Activated T-helper 17 cell treated with anti-CD3 and anti-CD28 coated beads, Interleukin-2, amount 50 U/mL, for 72 hours (primary cell): ENCODE measurements around the gene C2orf76. TPM values are rescaled to one million over a fixed set of nuclear protein-coding genes. Genes with fewer than 3 reads are reported as not detected.
A peak's percentile ranks its signal among the peaks of the same experiment; 100 is the strongest.
"Not testable (repeated sequence)": the region's sequence is repeated elsewhere in the genome, so short reads cannot be mapped to it uniquely, and the experiment has no call there.

Experiments
- ATAC-seq: fragments of 150-1000 bp; cut with Tn5 transposase; replicated peaks from 2 replicates; pipeline ENCODE4 v1.10.0; 2021; ENCODE audit warnings: mild to moderate bottlenecking, moderate library complexity
- H3K27ac Mint-ChIP-seq: one replicate; pipeline ENCODE4 v1.8.0; 2022; ENCODE audit warnings: mixed read lengths
- H3K27me3 Mint-ChIP-seq: one replicate; pipeline ENCODE4 v1.8.0; 2022; ENCODE audit warnings: mixed read lengths
- H3K36me3 Mint-ChIP-seq: one replicate; pipeline ENCODE4 v1.8.0; 2022; ENCODE audit warnings: low read depth, mild to moderate bottlenecking, mixed read lengths
- H3K4me1 Mint-ChIP-seq: one replicate; pipeline ENCODE4 v1.8.0; 2022; ENCODE audit warnings: mixed read lengths
- H3K4me3 Mint-ChIP-seq: one replicate; pipeline ENCODE4 v1.8.0; 2022; ENCODE audit warnings: mild to moderate bottlenecking, mixed read lengths
- H3K9me3 Mint-ChIP-seq: one replicate; pipeline ENCODE4 v1.8.0; 2022; ENCODE audit warnings: mixed read lengths
- total RNA-seq, 2 donors: library from RNA; stranded (reverse); gene quantifications; one replicate each; pipeline ENCODE4 v1.2.3, GENCODE V29; 2022

Gene C2orf76
- total RNA-seq, 2 donors from 2014 or later, result 9.6 to 11.7 TPM

DNA sequence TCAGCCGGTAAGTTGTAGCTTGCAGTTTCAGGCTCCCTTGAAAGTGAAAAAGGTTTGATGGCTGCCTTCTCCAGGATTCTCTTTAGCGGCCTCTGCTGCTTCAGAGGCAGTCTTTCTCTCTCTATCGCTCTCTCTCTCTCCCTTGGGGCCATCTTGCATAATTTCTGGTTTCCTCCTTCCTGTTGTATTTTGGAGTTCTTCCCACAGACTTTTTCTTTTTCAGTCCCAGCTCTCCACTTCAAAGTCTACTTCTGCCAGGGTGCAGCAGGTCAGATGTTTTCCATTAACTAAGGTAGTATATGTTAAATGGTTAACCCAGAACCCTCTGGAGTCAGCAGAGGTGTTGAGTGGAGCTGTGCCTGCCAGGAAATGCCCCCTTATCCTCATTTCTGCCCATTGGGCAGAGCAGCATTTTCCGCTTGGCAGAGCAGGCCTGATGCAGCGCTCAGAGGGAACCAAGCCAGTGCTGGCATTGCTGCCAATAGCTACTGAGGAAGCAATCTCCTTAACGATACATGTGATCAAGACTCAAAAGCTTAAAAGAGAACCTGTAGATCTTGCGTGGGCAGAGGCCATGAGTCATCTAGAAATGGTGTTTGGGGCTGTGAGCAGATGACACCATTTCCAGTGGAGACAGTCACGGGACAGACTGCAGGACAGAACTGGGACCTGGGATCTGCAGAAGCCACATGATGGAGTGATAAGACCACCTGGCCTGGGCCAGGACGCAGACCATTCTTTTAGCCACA lies 20.9 kb upstream of the C2orf76 start:
- no peak overlapping the region for H3K27ac Mint-ChIP-seq
- no peak overlapping the region for H3K4me3 Mint-ChIP-seq
- H3K36me3 Mint-ChIP-seq, result no peaks in the 10 kb centered on the region
- peaks cover 7% of the 10 kb centered on the region for H3K4me1 Mint-ChIP-seq
- H3K9me3 Mint-ChIP-seq, result peaks cover 3% of the 10 kb centered on the region
- peaks cover 16% of the 10 kb centered on the region for H3K27me3 Mint-ChIP-seq
- peak; percentile 84 for ATAC-seq

DNA sequence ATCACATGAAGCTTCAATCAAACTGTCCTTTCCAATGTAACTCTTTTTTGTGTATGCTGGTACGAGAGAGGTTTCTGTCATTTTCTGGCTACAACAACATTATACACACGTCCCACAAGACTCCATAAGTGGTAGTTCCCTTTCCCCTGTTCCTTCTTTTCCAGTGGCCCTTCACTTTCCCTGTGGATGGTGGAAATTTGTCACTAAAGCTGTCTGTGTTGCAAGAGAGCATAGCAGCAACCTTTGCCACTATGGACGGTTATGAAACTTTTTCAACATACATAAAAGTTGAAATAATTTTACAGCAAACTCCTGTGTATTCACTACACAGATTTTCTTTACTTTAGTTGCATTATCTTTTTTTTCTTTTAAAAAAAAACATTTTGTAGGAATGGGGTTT lies 18.8 kb upstream of the C2orf76 start:
- no peak for ATAC-seq
- Mint-ChIP-seq H3K36me3 (no peaks in the 10 kb centered on the region), H3K4me3 (no peak overlapping the region), H3K27me3 (peaks cover 21% of the 10 kb centered on the region), H3K4me1 (peaks cover 7% of the 10 kb centered on the region), H3K9me3 (peaks cover 3% of the 10 kb centered on the region), H3K27ac (no peak overlapping the region)

- Mint-ChIP-seq H3K9me3 (peaks cover 3% of the 10 kb centered on the region), H3K36me3 (no peaks in the 10 kb centered on the region), H3K27me3 (peaks cover 21% of the 10 kb centered on the region), H3K27ac (no peak overlapping the region), H3K4me3 (no peak overlapping the region), H3K4me1 (peaks cover 7% of the 10 kb centered on the region)
- ATAC-seq, result no peak
Measured at GRCh38 chr2:119384971-119385370, 18.3 kb upstream of the C2orf76 start.

GRCh38 chr2:119383410-119384140 lies 16.9 kb upstream of the C2orf76 start:
- H3K27me3 Mint-ChIP-seq, result peaks cover 21% of the 10 kb centered on the region
- no peak overlapping the region for H3K4me3 Mint-ChIP-seq
- ATAC-seq, result no peak
- H3K9me3 Mint-ChIP-seq, result peaks cover 3% of the 10 kb centered on the region
- H3K27ac Mint-ChIP-seq, result no peak overlapping the region
- peaks cover 7% of the 10 kb centered on the region for H3K4me1 Mint-ChIP-seq
- no peaks in the 10 kb centered on the region for H3K36me3 Mint-ChIP-seq

- Mint-ChIP-seq H3K9me3 (no peaks in the 10 kb centered on the region), H3K4me3 (no peak overlapping the region), H3K27ac (no peak overlapping the region), H3K4me1 (no peaks in the 10 kb centered on the region), H3K27me3 (peaks cover 4% of the 10 kb centered on the region), H3K36me3 (peaks cover 17% of the 10 kb centered on the region)
- no peak for ATAC-seq
Measured at GRCh38 chr2:119378566-119378965, 11.9 kb upstream of the C2orf76 start.

DNA sequence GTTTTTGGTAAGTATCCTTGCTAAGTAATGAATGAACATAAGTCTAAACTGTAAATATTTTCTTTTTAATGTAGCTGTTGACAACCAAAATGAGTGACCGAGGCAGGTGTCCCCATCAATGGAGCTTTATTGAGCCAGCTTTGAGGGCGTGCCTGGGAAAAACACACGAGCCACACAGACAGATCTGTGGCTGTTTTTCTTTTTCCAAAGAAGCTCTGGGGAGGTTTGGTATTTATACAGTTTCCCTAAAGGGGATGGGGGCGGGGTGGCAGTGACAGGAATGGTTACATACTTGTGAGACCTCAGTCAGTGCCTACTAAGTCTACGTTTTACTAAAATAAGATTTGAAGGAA lies 11.3 kb upstream of the C2orf76 start:
- Mint-ChIP-seq H3K27ac (no peak overlapping the region), H3K4me3 (no peak overlapping the region), H3K36me3 (peaks cover 23% of the 10 kb centered on the region), H3K4me1 (no peaks in the 10 kb centered on the region), H3K9me3 (no peaks in the 10 kb centered on the region), H3K27me3 (peaks cover 4% of the 10 kb centered on the region)
- ATAC-seq, result no peak

GRCh38 chr2:119377294-119377992 lies 10.8 kb upstream of the C2orf76 start:
- Mint-ChIP-seq H3K36me3 (peaks cover 29% of the 10 kb centered on the region), H3K4me1 (no peaks in the 10 kb centered on the region), H3K27ac (no peak overlapping the region), H3K9me3 (no peaks in the 10 kb centered on the region), H3K27me3 (peaks cover 4% of the 10 kb centered on the region), H3K4me3 (no peak overlapping the region)
- ATAC-seq, result no peak

GRCh38 chr2:119376810-119377209 lies 10.2 kb upstream of the C2orf76 start:
- peaks cover 35% of the 10 kb centered on the region for H3K36me3 Mint-ChIP-seq
- H3K9me3 Mint-ChIP-seq, result no peaks in the 10 kb centered on the region
- H3K27me3 Mint-ChIP-seq, result no peaks in the 10 kb centered on the region
- H3K4me1 Mint-ChIP-seq, result no peaks in the 10 kb centered on the region
- no peak for ATAC-seq
- H3K4me3 Mint-ChIP-seq, result no peak overlapping the region
- H3K27ac Mint-ChIP-seq, result no peak overlapping the region

- H3K4me3 Mint-ChIP-seq, H3K9me3 Mint-ChIP-seq, H3K27me3 Mint-ChIP-seq, H3K4me1 Mint-ChIP-seq, ATAC-seq, H3K27ac Mint-ChIP-seq: not testable (repeated sequence)
- H3K36me3 Mint-ChIP-seq, result peaks cover 39% of the 10 kb centered on the region
Measured at GRCh38 chr2:119376406-119376805, 9.8 kb upstream of the C2orf76 start.

GRCh38 chr2:119373907-119374745 lies 7.5 kb upstream of the C2orf76 start:
- H3K36me3 Mint-ChIP-seq, result peaks cover 62% of the 10 kb centered on the region
- H3K27me3 Mint-ChIP-seq, H3K4me3 Mint-ChIP-seq, ATAC-seq, H3K4me1 Mint-ChIP-seq, H3K27ac Mint-ChIP-seq, H3K9me3 Mint-ChIP-seq: not testable (repeated sequence)

DNA sequence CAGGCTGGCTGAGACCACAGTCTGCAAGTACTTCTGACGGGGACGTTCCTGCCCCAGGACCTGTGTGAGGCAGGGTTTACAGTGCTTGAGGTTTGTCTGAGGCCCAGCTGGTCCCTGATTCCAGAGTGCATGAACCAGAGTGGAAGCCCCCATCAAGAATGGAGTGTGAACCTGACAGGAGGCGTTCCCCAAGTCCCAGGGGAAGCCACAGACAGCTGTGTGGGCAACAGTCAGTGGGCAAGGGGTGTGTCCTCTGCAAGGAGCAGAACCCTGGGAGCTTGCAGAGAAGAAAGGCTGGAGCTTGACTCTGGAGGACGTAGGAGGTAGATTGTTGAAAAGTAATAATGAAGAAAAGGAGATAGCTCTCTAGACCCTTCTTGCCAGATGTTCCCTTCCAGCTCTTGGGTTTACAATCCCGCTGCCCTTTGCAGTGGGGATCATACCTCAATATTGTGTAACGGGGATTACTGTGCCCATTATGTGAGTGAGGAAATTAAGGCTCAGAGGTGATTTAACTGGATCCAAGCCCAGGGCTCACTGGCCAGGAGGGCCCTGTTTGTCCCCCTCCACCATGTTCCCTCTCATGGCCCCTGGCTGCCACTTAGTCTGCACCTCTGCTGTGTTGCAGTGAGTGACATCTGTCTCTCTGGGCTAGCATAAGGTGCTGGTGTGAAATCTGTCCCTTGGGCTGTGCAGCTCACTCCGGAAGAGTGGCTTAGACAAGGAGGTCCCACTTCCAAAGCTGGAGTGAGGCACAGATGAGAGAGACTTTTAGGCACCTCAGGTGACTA lies 6.3 kb upstream of the C2orf76 start:
- peaks cover 4% of the 10 kb centered on the region for H3K4me1 Mint-ChIP-seq
- H3K4me3 Mint-ChIP-seq, result no peak overlapping the region
- peaks cover 72% of the 10 kb centered on the region for H3K36me3 Mint-ChIP-seq
- no peak for ATAC-seq
- H3K9me3 Mint-ChIP-seq, result no peaks in the 10 kb centered on the region
- no peaks in the 10 kb centered on the region for H3K27me3 Mint-ChIP-seq
- no peak overlapping the region for H3K27ac Mint-ChIP-seq

- H3K4me3 Mint-ChIP-seq, result no peak overlapping the region
- ATAC-seq, result no peak
- no peak overlapping the region for H3K27ac Mint-ChIP-seq
- peaks cover 5% of the 10 kb centered on the region for H3K4me1 Mint-ChIP-seq
- H3K9me3 Mint-ChIP-seq, result no peaks in the 10 kb centered on the region
- peaks cover 85% of the 10 kb centered on the region for H3K36me3 Mint-ChIP-seq
- no peaks in the 10 kb centered on the region for H3K27me3 Mint-ChIP-seq
Measured at GRCh38 chr2:119371111-119371510, 4.5 kb upstream of the C2orf76 start.

DNA sequence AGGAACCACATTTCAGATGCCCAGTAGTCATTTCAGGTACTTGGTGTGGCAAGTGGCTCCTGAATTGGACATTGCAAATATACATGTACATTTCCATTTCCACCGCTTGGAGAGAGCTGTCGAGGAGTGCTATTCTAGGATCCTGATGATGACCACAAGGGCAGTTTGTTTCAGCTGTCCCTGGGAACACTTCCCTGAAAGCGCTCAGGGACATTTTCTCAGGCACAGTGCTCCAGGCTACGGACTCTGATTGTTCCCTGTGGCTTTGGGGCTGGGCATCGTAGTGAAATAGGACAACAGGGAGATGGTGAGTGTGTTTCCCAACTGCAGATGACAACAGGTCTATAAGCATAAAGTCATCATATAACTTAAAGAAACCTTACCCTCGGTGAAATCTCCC lies 3.2 kb upstream of the C2orf76 start:
- Mint-ChIP-seq H3K27ac (no peak overlapping the region), H3K4me3 (no peak overlapping the region), H3K36me3 (peaks cover 81% of the 10 kb centered on the region), H3K9me3 (no peaks in the 10 kb centered on the region), H3K4me1 (peaks cover 18% of the 10 kb centered on the region), H3K27me3 (no peaks in the 10 kb centered on the region)
- ATAC-seq, result no peak
